Measurements from ENCODE around the gene ZSWIM4. TPM values are rescaled to one million over a fixed set of nuclear protein-coding genes. Genes with fewer than 3 reads are reported as not detected.
A peak's percentile ranks its signal among the peaks of the same experiment; 100 is the strongest.

The ZSWIM4 gene
- total and polyA plus RNA-seq, 10 of the 15 experiments (the other 5 are each of a cell fraction or from before 2014, with no cell fraction given): 0.73 to 11.1 (median 1.8) TPM; not detected in 2

DNA sequence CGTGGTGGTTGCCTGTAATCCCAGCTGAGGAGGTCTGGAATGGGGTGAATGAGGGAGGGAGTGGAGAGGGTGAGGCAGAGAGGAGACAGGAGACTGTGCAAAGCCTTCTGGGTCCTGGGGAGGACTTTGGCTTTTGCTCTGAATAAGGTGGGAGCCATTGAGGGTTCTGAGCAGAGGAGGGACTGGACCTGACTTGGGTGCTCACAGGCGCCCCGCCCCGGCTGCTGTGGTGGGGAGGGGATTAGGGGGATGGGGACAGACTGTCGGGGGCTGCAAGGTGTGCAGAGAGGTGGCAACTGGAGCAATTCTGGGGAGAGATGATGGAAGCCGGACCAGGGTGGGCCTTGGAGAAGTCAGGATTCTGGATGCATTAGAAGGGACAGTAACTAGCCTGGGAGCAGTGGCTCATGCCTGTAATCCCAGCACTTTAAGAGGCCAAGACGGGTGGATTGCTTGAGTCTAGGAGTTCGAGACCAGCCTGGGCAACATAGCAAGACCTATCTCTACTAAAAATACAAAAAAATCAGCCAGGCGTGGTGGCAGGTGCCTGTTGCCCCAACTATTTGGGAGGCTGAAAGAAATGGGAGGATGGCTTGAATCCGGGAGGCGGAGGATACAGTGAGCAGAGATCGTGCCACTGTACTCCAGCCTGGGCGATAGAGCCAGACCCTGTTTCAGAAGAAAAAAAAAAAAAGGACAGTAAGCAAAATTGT, 65.6 kb downstream of the ZSWIM4 start:
- FAIRE-seq: peak; percentile 84
- in situ Hi-C loops (cut with MboI): loop anchor here (5.0 kb wide), 3 partner anchors 79 to 584 kb away; no protein-coding TSS in a partner anchor
- Histone ChIP-seq H3K27me3 (replicated peaks in 1 of 2; ENCODE audit: control insufficient read depth in 2 of 2, insufficient read depth in 2 of 2, low read length in 1 of 2) (peaks cover 0 to 1% of the 10 kb centered on the region in 2 experiments; a peak in 2 of 4 replicates), H2AFZ (ENCODE audit: control insufficient read depth, low read depth, low read length) (peak overlapping the region; percentile 87), H4K20me1 (ENCODE audit: control insufficient read depth, insufficient read depth) (no peaks in the 10 kb centered on the region), H3K4me3 (peak overlapping the region; percentile 74; the same call in 1 of the 2 replicates), H3K9ac (ENCODE audit: control insufficient read depth, insufficient read depth, low read length) (peak overlapping the region; percentile 96), H3K4me2 (ENCODE audit: control insufficient read depth, insufficient read depth) (peak overlapping the region; percentile 98; the same call in 1 of the 2 replicates), H3K36me3 (ENCODE audit: control insufficient read depth in 2 of 2, insufficient read depth in 2 of 2, low read length in 1 of 2) (no peaks in the 10 kb centered on the region), H3K79me2 (ENCODE audit: control insufficient read depth, insufficient read depth, low read length) (no peaks in the 10 kb centered on the region), H3K27ac (ENCODE audit: control insufficient read depth, insufficient read depth) (peak overlapping the region; percentile 99), H3K4me1 (ENCODE audit: control insufficient read depth, insufficient read depth, low read length) (peaks cover 8% of the 10 kb centered on the region), H3K9me3 (replicated peaks; ENCODE audit: control insufficient read depth, insufficient read depth, low read length) (no peaks in the 10 kb centered on the region)
- 68% methylated on average over 13 of the region's 13 CpGs for WGBS (ENCODE audit: insufficient coverage, insufficient replicate concordance, low lambda C conversion rate, missing lambda C conversion rate)
- no peak for ATAC-seq
- intact Hi-C loops (cut with micrococcal nuclease; ENCODE audit: unreplicated experiment): loop anchor here (1.0 to 5.0 kb wide), 3 partner anchors 14 to 584 kb away; no protein-coding TSS in a partner anchor
- ChIA-PET CTCF (interaction anchor here (0.6 to 4.6 kb wide), 17 partner anchors 8 to 229 kb away, joined by 3 to 136 read pairs (median 6); partner anchors contain the start of genes MISP3 and ZSWIM4), POLR2A (interaction anchor here (0.5 to 8.5 kb wide), 15 partner anchors 9 to 708 kb away, joined by 3 to 85 read pairs (median 8); partner anchors contain the start of genes C19orf53 and ZSWIM4), RAD21 (ENCODE audit: unreplicated experiment) (interaction anchor here (0.9 to 6.2 kb wide), 18 partner anchors 8 to 589 kb away, joined by 3 to 70 read pairs (median 17); partner anchors contain the start of genes C19orf53 and ZSWIM4), SMC1A (ENCODE audit: uncharacterized antibody, unreplicated experiment) (interaction anchor here (0.5 to 4.6 kb wide), 18 partner anchors 8 to 828 kb away, joined by 3 to 65 read pairs (median 11); partner anchors contain the start of genes C19orf53 and ZSWIM4)
- DNase-seq (ENCODE audit: low read depth, low spot score): no peak
- no TSS peak for BruUV-seq (replicated peaks)
- no peak for TF ChIP-seq SPI1 (IDR thresholded peaks at IDR 0.05; ENCODE audit: borderline replicate concordance, insufficient read depth, low read depth, low read length)
- TF ChIP-seq, protein P1, sequence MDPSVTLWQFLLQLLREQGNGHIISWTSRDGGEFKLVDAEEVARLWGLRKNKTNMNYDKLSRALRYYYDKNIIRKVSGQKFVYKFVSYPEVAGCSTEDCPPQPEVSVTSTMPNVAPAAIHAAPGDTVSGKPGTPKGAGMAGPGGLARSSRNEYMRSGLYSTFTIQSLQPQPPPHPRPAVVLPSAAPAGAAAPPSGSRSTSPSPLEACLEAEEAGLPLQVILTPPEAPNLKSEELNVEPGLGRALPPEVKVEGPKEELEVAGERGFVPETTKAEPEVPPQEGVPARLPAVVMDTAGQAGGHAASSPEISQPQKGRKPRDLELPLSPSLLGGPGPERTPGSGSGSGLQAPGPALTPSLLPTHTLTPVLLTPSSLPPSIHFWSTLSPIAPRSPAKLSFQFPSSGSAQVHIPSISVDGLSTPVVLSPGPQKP (IDR thresholded peaks at IDR 0.05; ENCODE audit: low read depth, low read length): no peak
- TF ChIP-seq ZNF207 (IDR thresholded peaks at IDR 0.05; ENCODE audit: borderline replicate concordance): no peak
- TF ChIP-seq, protein P2, sequence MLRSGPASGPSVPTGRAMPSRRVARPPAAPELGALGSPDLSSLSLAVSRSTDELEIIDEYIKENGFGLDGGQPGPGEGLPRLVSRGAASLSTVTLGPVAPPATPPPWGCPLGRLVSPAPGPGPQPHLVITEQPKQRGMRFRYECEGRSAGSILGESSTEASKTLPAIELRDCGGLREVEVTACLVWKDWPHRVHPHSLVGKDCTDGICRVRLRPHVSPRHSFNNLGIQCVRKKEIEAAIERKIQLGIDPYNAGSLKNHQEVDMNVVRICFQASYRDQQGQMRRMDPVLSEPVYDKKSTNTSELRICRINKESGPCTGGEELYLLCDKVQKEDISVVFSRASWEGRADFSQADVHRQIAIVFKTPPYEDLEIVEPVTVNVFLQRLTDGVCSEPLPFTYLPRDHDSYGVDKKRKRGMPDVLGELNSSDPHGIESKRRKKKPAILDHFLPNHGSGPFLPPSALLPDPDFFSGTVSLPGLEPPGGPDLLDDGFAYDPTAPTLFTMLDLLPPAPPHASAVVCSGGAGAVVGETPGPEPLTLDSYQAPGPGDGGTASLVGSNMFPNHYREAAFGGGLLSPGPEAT (IDR thresholded peaks at IDR 0.05; ENCODE audit: low read depth): no peak
- TF ChIP-seq ZZZ3 (IDR thresholded peaks at IDR 0.05; ENCODE audit: control insufficient read depth, insufficient read length, low read depth): no peak
- no peak for TF ChIP-seq MEF2A (IDR thresholded peaks at IDR 0.05; ENCODE audit: insufficient read depth, low read depth, low read length)
- 0 out of 2 replicates have a peak, but pooled peaks have one; percentile 17 for TF ChIP-seq MLLT1 (IDR thresholded peaks at IDR 0.05)
- TF ChIP-seq, protein P3, sequence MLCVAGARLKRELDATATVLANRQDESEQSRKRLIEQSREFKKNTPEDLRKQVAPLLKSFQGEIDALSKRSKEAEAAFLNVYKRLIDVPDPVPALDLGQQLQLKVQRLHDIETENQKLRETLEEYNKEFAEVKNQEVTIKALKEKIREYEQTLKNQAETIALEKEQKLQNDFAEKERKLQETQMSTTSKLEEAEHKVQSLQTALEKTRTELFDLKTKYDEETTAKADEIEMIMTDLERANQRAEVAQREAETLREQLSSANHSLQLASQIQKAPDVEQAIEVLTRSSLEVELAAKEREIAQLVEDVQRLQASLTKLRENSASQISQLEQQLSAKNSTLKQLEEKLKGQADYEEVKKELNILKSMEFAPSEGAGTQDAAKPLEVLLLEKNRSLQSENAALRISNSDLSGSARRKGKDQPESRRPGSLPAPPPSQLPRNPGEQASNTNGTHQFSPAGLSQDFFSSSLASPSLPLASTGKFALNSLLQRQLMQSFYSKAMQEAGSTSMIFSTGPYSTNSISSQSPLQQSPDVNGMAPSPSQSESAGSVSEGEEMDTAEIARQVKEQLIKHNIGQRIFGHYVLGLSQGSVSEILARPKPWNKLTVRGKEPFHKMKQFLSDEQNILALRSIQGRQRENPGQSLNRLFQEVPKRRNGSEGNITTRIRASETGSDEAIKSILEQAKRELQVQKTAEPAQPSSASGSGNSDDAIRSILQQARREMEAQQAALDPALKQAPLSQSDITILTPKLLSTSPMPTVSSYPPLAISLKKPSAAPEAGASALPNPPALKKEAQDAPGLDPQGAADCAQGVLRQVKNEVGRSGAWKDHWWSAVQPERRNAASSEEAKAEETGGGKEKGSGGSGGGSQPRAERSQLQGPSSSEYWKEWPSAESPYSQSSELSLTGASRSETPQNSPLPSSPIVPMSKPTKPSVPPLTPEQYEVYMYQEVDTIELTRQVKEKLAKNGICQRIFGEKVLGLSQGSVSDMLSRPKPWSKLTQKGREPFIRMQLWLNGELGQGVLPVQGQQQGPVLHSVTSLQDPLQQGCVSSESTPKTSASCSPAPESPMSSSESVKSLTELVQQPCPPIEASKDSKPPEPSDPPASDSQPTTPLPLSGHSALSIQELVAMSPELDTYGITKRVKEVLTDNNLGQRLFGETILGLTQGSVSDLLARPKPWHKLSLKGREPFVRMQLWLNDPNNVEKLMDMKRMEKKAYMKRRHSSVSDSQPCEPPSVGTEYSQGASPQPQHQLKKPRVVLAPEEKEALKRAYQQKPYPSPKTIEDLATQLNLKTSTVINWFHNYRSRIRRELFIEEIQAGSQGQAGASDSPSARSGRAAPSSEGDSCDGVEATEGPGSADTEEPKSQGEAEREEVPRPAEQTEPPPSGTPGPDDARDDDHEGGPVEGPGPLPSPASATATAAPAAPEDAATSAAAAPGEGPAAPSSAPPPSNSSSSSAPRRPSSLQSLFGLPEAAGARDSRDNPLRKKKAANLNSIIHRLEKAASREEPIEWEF (IDR thresholded peaks at IDR 0.05; ENCODE audit: insufficient replicate concordance, low read depth, low read length): no peak
- no peak for TF ChIP-seq JUNB (IDR thresholded peaks at IDR 0.05)
- TF ChIP-seq USF2 (IDR thresholded peaks at IDR 0.05; ENCODE audit: borderline replicate concordance, low read depth, low read length): no peak

Measured in GM12878 (cell line).